GM12878 (cell line): ENCODE data around the gene NAALADL2. TPM values are rescaled to one million over a fixed set of nuclear protein-coding genes. Genes with fewer than 3 reads are reported as not detected.

Experiments used
- ATAC-seq: fragments of 200-7000 bp; cut with Tn5 transposase; 3 replicates; pipeline ENCODE4 v1.9.1; 2020; ENCODE audit warnings: mild to moderate bottlenecking, moderate library complexity
- BruUV-seq: library from RNA; stranded (reverse); fragments of 400-500 nt; replicated peaks from 2 replicates; lab custom pipeline; 2021; lab: Mats Ljungman, UMichigan
- CTCF ChIA-PET: fragments of 300-600 bp; sonication (Branson Sonifier 250); formaldehyde crosslinking; extraction: SDS; loops from one replicate; lab custom pipeline; 2021; ENCODE audit warnings: inconsistent platforms; lab: Yijun Ruan, JAX
- POLR2A ChIA-PET: fragments of 350-600 bp; formaldehyde crosslinking; extraction: SDS; loops from one replicate; lab custom pipeline; 2021; ENCODE audit warnings: inconsistent platforms; lab: Charles Lee
- RAD21 ChIA-PET: fragments of 300-600 bp; sonication (Branson Sonifier 250); formaldehyde crosslinking; loops from one replicate; lab custom pipeline; 2023; ENCODE audit warnings: antibody characterized with exemption; ENCODE audit not compliant: unreplicated experiment; lab: Charles Lee
- SMC1A ChIA-PET: fragments of 300-600 bp; sonication (Branson Sonifier 250); formaldehyde crosslinking; loops from one replicate; lab custom pipeline; 2023; ENCODE audit not compliant: unreplicated experiment, uncharacterized antibody; lab: Charles Lee
- DNase-seq: peaks from one replicate; pipeline ENCODE4 v3.0.0-alpha.2; 2011; ENCODE audit warnings: low read depth, low spot score
- FAIRE-seq: peaks from 3 replicates; lab custom pipeline; 2011; peaks lifted over from hg19 to GRCh38; lab: Jason Lieb, UNC
- H2AFZ ChIP-seq: 2 replicates; pipeline ENCODE4 v1.6.0; 2011; ENCODE audit warnings: low read depth, low read length, control low read depth; ENCODE audit not compliant: control insufficient read depth
- H3K27ac ChIP-seq: 2 replicates; pipeline ENCODE4 v1.5.1; 2011; ENCODE audit warnings: control low read depth; ENCODE audit not compliant: control insufficient read depth, insufficient read depth
- H3K27me3 ChIP-seq, 2 experiments: replicated peaks in 1 of 2; 2 replicates each; pipeline versions ENCODE4 v1.6.0 to v1.6.1; 2011; ENCODE audit warnings: low read length in 1 of 2; ENCODE audit not compliant: control insufficient read depth in 2 of 2, insufficient read depth in 2 of 2
- H3K36me3 ChIP-seq, 2 experiments: 2 replicates each; pipeline ENCODE4 v1.5.1; 2011; ENCODE audit warnings: low read length in 1 of 2; ENCODE audit not compliant: control insufficient read depth in 2 of 2, insufficient read depth in 2 of 2
- H3K4me1 ChIP-seq: 2 replicates; pipeline ENCODE4 v1.6.1; 2011; ENCODE audit warnings: mild to moderate bottlenecking, low read length, moderate library complexity, mixed read lengths; ENCODE audit not compliant: control insufficient read depth, insufficient read depth
- H3K4me2 ChIP-seq: 2 replicates; pipeline ENCODE4 v1.6.0; 2011; ENCODE audit warnings: control low read depth; ENCODE audit not compliant: control insufficient read depth, insufficient read depth
- H3K4me3 ChIP-seq: fragments of 200-600 bp; sonication (generic); 2 replicates; pipeline ENCODE4 v1.5.1; 2016
- H3K79me2 ChIP-seq: 2 replicates; pipeline ENCODE4 v1.6.0; 2011; ENCODE audit warnings: low read length; ENCODE audit not compliant: control insufficient read depth, insufficient read depth
- H3K9ac ChIP-seq: 2 replicates; pipeline ENCODE4 v1.8.0; 2011; ENCODE audit warnings: low read length, control low read depth, mixed read lengths; ENCODE audit not compliant: control insufficient read depth, insufficient read depth
- H3K9me3 ChIP-seq: replicated peaks from 3 replicates; pipeline ENCODE4 v1.5.1; 2011; ENCODE audit warnings: mild to moderate bottlenecking, low read length; ENCODE audit not compliant: control insufficient read depth, insufficient read depth
- H4K20me1 ChIP-seq: 2 replicates; pipeline ENCODE4 v1.6.0; 2011; ENCODE audit not compliant: control insufficient read depth, insufficient read depth
- NR2F1 ChIP-seq: fragments of 450-650 bp; conservative IDR thresholded peaks from 2 replicates; pipeline ENCODE4 v1.6.1; 2017; ENCODE audit warnings: mild to moderate bottlenecking
- ZNF274 ChIP-seq: IDR thresholded peaks from one replicate; pipeline ENCODE4 v1.8.0; 2011; ENCODE audit not compliant: insufficient read length, insufficient read depth
- WGBS: methylation state at CpG from one replicate; pipeline ENCODE4 v1.1.6; 2016; ENCODE audit warnings: low lambda C conversion rate; ENCODE audit not compliant: insufficient replicate concordance, insufficient coverage; ENCODE audit errors: missing lambda C conversion rate; 5-methylcytosine and 5-hydroxymethylcytosine counted together
- in situ Hi-C: fragments of 300-500 bp; cut with MboI; formaldehyde crosslinking; loops from 9 replicates; pipeline ENCODE4 v1.14.3; 2018; ENCODE audit warnings: mixed read lengths
- intact Hi-C: fragments of 100-400 bp; cut with micrococcal nuclease; formaldehyde crosslinking; loops from one replicate; pipeline ENCODE4 v1.14.2; 2022; ENCODE audit not compliant: unreplicated experiment
- polyA plus RNA-seq, 11 experiments: library from polyadenylated mRNA; depleted of rRNA in 4 of 11; unstranded in 6 of 11; stranded (reverse) in 5 of 11; fragments of >200 nt; fragmentation: Nextera tagmentation in 4 of 11; fragmentation: Illumina TruSeq in 1 of 11; extraction: Ambion mirVana in 4 of 11; extraction: Trizol in 1 of 11; gene quantifications; 1 replicate in 1 of 11; 2 replicates in 10 of 11; pipeline versions ENCODE4 v1.2.1 to v1.2.3, GENCODE V29; 2011 to 2016; ENCODE audit warnings: inconsistent platforms in 2 of 11, missing spikeins in 2 of 11, low read depth in 1 of 11
- total RNA-seq, 4 experiments: library from RNA; depleted of rRNA in 3 of 4; stranded (reverse); fragments of >200 nt in 3 of 4; fragmentation: Illumina TruSeq in 1 of 4; extraction: Trizol in 1 of 4; gene quantifications; 2 replicates each; pipeline versions ENCODE4 v1.2.1 to v1.2.3, GENCODE V29; 2013 to 2021
- TF ChIP-seq, protein P1 (sequence below): IDR thresholded peaks from 2 replicates; pipeline ENCODE4 v1.6.1; 2012; ENCODE audit warnings: mild to moderate bottlenecking, low read depth, low read length

NAALADL2 gene
- total and polyA plus RNA-seq, 10 of the 15 experiments (the other 5 are each of a cell fraction or from before 2014, with no cell fraction given), result 0.06 to 10.8 (median 0.46) TPM

DNA sequence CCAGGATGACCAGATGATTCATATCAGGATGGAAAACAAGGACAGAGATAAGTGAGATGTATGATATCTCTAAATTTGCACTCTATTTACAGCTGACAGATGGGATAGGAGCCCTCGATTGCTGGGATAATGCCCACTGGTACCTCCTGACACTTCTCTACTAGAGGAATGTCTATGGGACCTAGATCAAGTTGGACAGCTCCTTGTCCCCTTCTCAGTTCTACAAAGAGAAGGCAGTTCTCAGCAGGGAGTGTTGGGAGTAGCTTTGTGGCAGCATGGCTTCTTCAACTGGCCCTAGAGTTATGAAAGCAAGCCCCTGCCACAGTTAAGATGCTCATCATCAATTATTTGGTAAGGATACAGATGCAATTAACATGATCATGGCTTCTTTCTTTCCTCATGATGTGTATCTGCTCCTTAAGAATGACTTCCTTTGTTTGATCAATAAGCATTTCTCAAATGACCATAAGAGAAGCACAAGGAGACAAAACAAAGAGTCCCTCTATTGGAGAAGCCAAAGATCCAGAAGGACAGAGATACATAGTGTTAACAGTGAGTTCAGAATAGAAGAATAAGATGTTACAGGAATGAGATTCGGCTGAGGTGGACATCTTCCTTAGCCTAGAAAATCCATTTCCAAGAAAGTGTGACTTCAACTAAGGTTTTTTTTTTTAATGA is 481.3 kb downstream of the NAALADL2 start:
- TF ChIP-seq, protein P1, sequence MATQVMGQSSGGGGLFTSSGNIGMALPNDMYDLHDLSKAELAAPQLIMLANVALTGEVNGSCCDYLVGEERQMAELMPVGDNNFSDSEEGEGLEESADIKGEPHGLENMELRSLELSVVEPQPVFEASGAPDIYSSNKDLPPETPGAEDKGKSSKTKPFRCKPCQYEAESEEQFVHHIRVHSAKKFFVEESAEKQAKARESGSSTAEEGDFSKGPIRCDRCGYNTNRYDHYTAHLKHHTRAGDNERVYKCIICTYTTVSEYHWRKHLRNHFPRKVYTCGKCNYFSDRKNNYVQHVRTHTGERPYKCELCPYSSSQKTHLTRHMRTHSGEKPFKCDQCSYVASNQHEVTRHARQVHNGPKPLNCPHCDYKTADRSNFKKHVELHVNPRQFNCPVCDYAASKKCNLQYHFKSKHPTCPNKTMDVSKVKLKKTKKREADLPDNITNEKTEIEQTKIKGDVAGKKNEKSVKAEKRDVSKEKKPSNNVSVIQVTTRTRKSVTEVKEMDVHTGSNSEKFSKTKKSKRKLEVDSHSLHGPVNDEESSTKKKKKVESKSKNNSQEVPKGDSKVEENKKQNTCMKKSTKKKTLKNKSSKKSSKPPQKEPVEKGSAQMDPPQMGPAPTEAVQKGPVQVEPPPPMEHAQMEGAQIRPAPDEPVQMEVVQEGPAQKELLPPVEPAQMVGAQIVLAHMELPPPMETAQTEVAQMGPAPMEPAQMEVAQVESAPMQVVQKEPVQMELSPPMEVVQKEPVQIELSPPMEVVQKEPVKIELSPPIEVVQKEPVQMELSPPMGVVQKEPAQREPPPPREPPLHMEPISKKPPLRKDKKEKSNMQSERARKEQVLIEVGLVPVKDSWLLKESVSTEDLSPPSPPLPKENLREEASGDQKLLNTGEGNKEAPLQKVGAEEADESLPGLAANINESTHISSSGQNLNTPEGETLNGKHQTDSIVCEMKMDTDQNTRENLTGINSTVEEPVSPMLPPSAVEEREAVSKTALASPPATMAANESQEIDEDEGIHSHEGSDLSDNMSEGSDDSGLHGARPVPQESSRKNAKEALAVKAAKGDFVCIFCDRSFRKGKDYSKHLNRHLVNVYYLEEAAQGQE, result 0 out of 2 replicates have a peak, but pooled peaks have one; percentile 53
- TF ChIP-seq NR2F1 (no peak), ZNF274 (no peak)
- Histone ChIP-seq H3K9ac (no peak overlapping the region), H3K27ac (no peak overlapping the region), H3K36me3 (no peaks in the 10 kb centered on the region), H2AFZ (no peak overlapping the region), H4K20me1 (no peaks in the 10 kb centered on the region), H3K79me2 (no peaks in the 10 kb centered on the region), H3K4me3 (no peak overlapping the region), H3K27me3 (no peaks in the 10 kb centered on the region), H3K4me2 (no peak overlapping the region), H3K4me1 (no peaks in the 10 kb centered on the region), H3K9me3 (no peaks in the 10 kb centered on the region)
- no peak for FAIRE-seq
- no peak for ATAC-seq
- ChIA-PET CTCF (interaction anchor here (1.2 kb wide), 2 partner anchors 15 to 47 kb away, joined by 3 read pairs; no protein-coding TSS in a partner anchor), SMC1A (interaction anchor here (0.7 to 2.7 kb wide), 4 partner anchors 12 to 65 kb away, joined by 3 to 9 read pairs (median 6); no protein-coding TSS in a partner anchor), RAD21 (interaction anchor here (1.1 to 1.8 kb wide), 3 partner anchors 53 to 73 kb away, joined by 3 to 5 read pairs (median 4); no protein-coding TSS in a partner anchor), POLR2A (no interaction called here)
- in situ Hi-C loops, result no loop called here
- intact Hi-C loops, result no loop called here
- BruUV-seq, result no TSS peak
- whole genome bisulfite sequencing, result 27% methylated on average over 2 of the region's 2 CpGs
- DNase-seq, result no peak
